HAP-1 (cell line): ENCODE results near the gene INPPL1.

Experiments
- DNase-seq, 2 experiments: peaks; one replicate each; pipeline ENCODE4 v3.0.0-alpha.2; 2016 to 2020; ENCODE audit warnings: low spot score in 2 of 2
- H3K27me3 ChIP-seq: fragments of 250-450 bp; sonication (Bioruptor Pico); 2 replicates; pipeline ENCODE4 v1.5.1; 2020; ENCODE audit warnings: low read depth, mild to moderate bottlenecking, moderate library complexity
- H3K36me3 ChIP-seq: fragments of 250-450 bp; sonication (Bioruptor Pico); replicated peaks from 2 replicates; pipeline ENCODE4 v1.5.1; 2020; ENCODE audit warnings: mild to moderate bottlenecking
- H3K4me1 ChIP-seq: fragments of 250-450 bp; sonication (Bioruptor Pico); 2 replicates; pipeline ENCODE4 v1.5.1; 2020; ENCODE audit warnings: mild to moderate bottlenecking
- H3K4me3 ChIP-seq: fragments of 250-450 bp; sonication (Bioruptor Pico); 2 replicates; pipeline ENCODE4 v1.5.1; 2020; ENCODE audit warnings: mild to moderate bottlenecking, moderate library complexity
- H3K9me3 ChIP-seq: fragments of 250-450 bp; sonication (Bioruptor Pico); 2 replicates; pipeline ENCODE4 v1.5.1; 2020; ENCODE audit warnings: mild to moderate bottlenecking, moderate library complexity
- in situ Hi-C: fragments of 300-500 bp; cut with MboI; formaldehyde crosslinking; loops from 3 replicates; pipeline ENCODE4 v1.14.3; 2020; ENCODE audit warnings: low sequenced_read_pairs, inconsistent platforms, mixed read lengths

INPPL1 gene

DNA sequence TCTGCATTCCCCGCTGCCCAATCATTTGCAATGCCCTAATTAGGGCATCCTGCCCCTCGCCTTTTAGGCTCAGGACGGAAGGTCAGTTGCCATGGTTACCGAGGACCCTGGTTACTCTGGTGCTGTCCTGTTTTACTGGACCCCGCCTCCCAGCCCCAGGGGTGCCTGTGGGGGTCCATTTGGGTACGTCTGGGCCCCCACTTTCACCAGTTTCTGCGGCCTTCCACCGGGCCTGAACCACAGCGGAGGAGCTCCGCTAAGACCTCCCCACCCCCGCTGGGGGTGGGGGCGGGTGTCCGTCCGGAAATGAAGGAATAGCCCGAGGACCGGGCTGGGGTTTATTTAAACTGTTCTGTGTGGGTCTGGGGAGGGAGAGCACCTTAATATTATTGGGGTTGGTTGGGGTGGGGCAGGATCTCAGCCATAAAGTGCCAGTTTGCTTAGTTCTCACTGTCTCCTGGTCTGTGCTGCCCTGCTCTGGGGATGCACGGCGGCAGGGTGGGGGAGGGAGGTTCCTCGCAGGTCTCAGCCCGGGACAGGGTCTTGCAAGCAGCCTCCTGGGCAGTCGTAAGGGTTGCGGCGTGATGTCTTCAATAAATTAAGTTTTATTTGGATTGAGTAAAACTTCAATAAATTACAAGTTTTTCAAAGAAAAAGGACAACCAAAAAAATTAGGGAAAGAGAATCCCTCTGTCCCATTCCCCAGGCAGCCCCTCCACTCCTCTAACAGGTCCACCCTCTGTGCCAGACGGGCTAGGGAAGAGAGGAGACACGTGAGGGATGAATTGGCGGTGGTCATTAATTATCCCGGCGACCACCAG lies 14.1 kb downstream of the INPPL1 start:
- Histone ChIP-seq H3K4me1 (peaks cover 3% of the 10 kb centered on the region; the same call in 1 of the 2 replicates), H3K4me3 (no peak overlapping the region), H3K9me3 (no peaks in the 10 kb centered on the region), H3K27me3 (no peaks in the 10 kb centered on the region), H3K36me3 (peaks cover 45% of the 10 kb centered on the region)
- DNase-seq: no peak
- in situ Hi-C loops: no loop called here

DNA sequence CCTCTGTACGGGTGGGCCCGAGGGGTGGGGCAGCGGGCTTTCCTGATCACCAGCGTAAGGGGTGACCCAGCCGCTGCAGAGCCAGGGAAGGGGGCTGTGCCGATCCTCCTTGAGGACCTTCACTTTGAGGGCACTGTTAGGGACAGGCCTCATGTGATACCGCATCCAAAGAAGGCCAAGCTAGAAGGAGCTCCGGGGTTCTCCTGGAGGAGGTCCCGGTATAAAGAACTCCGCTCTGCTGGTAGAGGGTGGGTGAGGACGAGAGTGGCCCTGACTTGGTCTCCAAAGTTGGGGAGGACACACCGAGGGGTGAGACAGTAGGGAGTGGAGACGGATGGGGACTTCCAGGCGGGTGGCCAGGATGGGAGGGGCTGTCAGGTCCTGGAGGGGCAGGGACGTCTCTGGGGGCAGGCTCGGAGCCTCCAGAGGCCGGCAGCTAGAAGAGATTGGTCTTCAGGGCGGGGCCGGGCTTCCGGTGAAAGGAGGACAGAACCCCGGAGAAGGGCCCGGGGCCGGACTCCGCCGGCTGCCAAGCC lies 14.8 kb downstream of the INPPL1 start:
- peak; percentile 21 to 77 for DNase-seq
- peaks cover 3% of the 10 kb centered on the region; the same call in 1 of the 2 replicates for H3K4me1 ChIP-seq
- in situ Hi-C loops: no loop called here
- peaks cover 39% of the 10 kb centered on the region for H3K36me3 ChIP-seq
- H3K4me3 ChIP-seq: no peak overlapping the region
- H3K27me3 ChIP-seq: peaks cover 2% of the 10 kb centered on the region
- no peaks in the 10 kb centered on the region for H3K9me3 ChIP-seq

DNA sequence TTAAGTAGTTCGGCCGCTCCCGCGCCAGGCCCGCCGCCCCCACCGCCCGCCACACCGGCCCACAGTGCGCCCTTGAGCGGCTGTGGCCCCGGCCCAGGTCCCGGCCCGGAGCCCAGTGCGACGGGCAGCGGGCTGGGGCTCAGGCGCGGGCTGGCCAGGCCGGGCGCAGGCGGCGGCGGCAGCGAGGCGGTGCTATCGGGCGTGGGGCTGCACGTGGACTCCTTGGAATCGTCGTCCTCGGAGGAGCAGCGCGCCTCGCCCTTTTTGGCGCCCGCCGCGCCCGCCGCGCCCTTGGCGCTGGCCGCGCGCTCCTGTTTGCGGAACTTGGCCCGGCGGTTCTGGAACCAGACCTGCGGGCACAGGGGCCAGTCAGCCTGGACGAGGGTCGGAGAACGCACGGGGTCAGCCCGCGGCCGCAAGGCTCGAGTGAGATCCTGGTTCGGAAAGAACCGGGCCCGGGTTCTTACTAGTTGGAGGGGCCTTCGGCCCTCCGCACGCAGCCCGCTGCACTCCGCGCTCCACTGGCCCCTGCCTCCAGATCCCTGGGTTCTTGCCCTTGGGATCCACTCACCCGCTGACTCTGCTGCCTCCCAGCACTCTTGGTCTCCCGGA lies 15.4 kb downstream of the INPPL1 start:
- no peak for DNase-seq
- no peak overlapping the region for H3K4me3 ChIP-seq
- no peaks in the 10 kb centered on the region for H3K9me3 ChIP-seq
- in situ Hi-C loops: no loop called here
- H3K4me1 ChIP-seq: peaks cover 3% of the 10 kb centered on the region; the same call in 1 of the 2 replicates
- H3K36me3 ChIP-seq: peaks cover 33% of the 10 kb centered on the region
- H3K27me3 ChIP-seq: peaks cover 8% of the 10 kb centered on the region

DNA sequence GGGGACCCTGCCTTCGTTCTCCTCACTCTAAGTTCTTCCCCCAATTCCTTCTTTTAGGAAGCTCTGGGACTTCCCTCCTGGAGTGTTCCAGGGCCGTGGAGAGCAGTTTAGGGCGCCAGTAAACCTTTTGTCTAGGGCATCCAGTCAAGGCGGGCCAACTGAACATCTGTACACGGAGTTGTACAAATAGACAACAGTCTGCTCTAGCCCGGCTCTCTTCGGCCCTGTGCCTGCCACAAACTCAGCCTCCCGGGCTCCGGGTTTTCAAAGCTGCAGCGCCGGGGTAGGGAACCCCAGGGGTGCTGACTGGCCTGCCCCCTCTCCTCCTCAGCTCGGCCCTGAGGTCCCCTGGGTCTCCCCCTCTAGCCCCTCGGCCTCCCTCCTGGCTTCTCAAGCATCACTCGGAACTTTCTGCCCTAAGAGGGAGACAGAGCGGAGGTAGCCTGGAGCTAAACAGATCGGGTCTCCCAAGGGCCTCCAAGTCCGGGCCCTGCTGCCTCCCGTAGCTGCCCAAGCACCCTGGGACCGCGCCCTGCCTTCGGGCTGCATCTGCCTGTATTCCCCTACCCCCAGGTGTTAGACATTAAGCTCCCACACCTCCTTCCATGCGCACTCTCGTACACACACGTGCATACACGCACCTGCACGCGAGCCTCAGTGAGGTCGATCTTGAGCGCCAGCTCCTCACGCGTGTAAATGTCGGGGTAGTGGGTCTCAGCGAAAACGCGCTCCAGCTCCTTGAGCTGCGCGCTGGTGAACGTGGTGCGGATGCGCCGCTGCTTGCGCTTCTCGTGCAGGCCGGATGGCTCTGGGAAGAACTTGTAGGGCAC lies 16.1 kb downstream of the INPPL1 start:
- in situ Hi-C loops: no loop called here
- Histone ChIP-seq H3K9me3 (no peaks in the 10 kb centered on the region), H3K36me3 (peaks cover 27% of the 10 kb centered on the region), H3K4me3 (no peak overlapping the region), H3K27me3 (peaks cover 14% of the 10 kb centered on the region), H3K4me1 (peaks cover 3% of the 10 kb centered on the region; the same call in 1 of the 2 replicates)
- peak in 1 of 2 experiments; percentile 39 for DNase-seq

DNA sequence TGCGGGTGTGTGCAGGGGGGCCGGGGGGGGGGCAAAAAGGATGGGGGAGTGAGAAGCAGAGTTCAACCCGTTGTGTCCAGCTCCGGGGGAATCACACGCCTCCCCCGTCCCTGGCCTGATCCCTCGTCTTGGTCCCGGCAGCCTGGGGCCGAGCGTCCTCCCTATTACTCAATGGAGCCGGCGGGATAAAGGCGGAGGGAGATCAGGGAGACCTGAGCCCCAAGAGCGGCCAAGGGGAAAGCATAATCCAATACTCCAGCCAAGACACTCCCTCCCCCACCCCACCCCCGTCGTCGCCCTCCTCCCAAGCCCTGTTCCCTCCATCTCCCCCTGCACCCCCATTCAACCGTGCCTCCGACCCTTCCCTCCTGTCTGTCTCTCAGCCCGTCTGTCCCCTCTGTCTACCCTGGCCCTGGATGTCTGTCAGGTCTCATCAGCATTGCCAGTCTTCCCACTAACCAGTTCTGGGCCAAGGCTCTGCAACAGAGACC lies 16.8 kb downstream of the INPPL1 start:
- H3K9me3 ChIP-seq: no peaks in the 10 kb centered on the region
- in situ Hi-C loops: no loop called here
- peaks cover 19% of the 10 kb centered on the region for H3K27me3 ChIP-seq
- DNase-seq: no peak
- H3K4me3 ChIP-seq: no peak overlapping the region
- peaks cover 3% of the 10 kb centered on the region; the same call in 1 of the 2 replicates for H3K4me1 ChIP-seq
- peaks cover 22% of the 10 kb centered on the region for H3K36me3 ChIP-seq

DNA sequence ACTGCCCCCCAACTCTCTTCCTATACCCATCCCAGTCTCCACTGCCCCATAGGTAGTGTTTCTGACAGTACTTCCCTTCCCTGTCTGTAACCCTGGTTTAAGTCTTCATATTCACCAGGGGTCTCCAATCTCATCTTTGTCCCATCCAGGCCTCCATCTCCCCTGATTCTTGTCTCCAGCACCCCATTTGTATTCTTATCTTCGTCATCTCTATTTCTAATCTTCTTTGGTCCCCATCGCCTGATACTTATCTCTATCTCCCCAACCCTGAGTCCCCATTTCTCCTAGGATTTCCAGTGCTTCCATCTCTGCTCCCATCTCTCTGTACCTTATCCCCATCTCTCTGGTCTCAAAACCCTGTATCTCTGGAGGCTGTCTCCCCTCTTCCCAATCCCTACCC lies 17.6 kb downstream of the INPPL1 start:
- in situ Hi-C loops: no loop called here
- peaks cover 27% of the 10 kb centered on the region for H3K27me3 ChIP-seq
- H3K9me3 ChIP-seq: no peaks in the 10 kb centered on the region

DNA sequence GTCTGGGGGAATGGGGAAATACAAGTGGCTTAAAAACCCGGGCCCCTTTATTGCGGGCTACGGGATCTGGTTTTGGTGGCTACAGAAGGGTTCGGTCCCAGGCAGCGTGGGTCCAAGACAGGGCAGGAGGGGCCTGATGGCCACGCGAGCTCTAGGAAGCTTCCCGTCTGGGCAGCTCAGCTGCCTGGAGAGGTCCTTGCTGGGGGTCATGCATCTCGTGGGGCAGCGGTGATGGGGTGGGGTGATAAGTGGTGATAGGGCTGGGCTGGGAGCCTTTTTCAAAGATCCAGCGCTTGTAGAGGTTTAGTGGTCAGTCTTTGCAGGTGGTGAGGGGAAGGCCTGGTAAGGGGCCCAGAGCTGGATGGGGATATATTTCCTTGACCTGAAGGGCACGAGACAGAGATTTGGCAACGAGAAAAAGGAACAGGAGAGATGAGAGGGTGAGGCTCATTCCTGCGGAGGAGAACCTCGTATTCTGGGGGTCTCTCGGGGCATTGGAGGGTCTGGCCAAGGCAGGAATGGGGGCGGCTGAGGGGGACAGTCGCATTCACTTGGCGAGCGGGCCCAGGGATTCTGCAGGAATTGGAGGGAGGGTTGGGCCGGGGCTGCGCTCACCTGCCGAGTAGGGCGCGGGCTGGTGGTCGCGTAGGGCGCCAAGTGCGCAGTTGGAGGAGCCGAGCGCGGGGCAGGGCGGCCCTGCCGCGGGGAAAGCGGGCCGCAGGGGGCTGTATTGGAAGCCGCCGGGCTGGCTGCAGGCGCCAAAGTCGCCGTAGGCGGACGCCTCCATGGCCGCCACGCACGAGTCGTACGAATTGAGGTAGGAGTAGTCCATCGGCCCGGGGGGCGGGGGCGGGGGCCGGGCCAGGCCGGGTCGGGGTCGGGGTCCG lies 18.8 kb downstream of the INPPL1 start:
- Histone ChIP-seq H3K36me3 (peaks cover 2% of the 10 kb centered on the region), H3K9me3 (no peaks in the 10 kb centered on the region), H3K4me3 (no peak overlapping the region), H3K27me3 (peaks cover 27% of the 10 kb centered on the region), H3K4me1 (peaks cover 3% of the 10 kb centered on the region; the same call in 1 of the 2 replicates)
- DNase-seq: no peak
- in situ Hi-C loops: no loop called here

More for the DNA sequence above, 17.6 kb downstream of the INPPL1 start:
- H3K4me1 ChIP-seq: peaks cover 3% of the 10 kb centered on the region; the same call in 1 of the 2 replicates
- peaks cover 14% of the 10 kb centered on the region for H3K36me3 ChIP-seq
- H3K4me3 ChIP-seq: no peak overlapping the region
- no peak for DNase-seq

DNA sequence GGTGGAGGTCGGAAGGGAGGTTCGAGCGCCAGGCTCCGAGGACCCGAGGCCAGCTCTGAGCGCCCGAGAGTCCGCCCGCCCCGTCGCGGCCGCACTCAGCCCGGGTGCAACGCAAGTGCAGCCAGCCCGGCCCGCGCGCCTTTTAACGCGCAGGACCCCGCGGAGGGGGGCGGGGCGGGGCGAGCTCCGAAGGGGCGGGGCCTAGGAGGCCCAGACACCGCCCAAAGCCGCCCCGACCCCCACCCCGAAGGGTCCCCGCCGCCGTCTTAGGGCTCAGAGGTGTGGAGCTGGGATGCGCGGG lies 19.4 kb downstream of the INPPL1 start, which contains the start of gene PHOX2A:
PHOX2A (minus strand) TSS at position 117 of the 301 bp plus-strand sequence. CDS start 172 bp downstream, outside the sequence.
- Histone ChIP-seq H3K4me3 (no peak within 1 kb of the TSS), H3K4me1 (peaks cover 3% of the 10 kb centered on the region; the same call in 1 of the 2 replicates), H3K27me3 (peaks cover 27% of the 10 kb centered on the region), H3K9me3 (no peaks in the 10 kb centered on the region), H3K36me3 (no peaks in the 10 kb centered on the region)
- no peak for DNase-seq
- in situ Hi-C loops: no loop called here

DNA sequence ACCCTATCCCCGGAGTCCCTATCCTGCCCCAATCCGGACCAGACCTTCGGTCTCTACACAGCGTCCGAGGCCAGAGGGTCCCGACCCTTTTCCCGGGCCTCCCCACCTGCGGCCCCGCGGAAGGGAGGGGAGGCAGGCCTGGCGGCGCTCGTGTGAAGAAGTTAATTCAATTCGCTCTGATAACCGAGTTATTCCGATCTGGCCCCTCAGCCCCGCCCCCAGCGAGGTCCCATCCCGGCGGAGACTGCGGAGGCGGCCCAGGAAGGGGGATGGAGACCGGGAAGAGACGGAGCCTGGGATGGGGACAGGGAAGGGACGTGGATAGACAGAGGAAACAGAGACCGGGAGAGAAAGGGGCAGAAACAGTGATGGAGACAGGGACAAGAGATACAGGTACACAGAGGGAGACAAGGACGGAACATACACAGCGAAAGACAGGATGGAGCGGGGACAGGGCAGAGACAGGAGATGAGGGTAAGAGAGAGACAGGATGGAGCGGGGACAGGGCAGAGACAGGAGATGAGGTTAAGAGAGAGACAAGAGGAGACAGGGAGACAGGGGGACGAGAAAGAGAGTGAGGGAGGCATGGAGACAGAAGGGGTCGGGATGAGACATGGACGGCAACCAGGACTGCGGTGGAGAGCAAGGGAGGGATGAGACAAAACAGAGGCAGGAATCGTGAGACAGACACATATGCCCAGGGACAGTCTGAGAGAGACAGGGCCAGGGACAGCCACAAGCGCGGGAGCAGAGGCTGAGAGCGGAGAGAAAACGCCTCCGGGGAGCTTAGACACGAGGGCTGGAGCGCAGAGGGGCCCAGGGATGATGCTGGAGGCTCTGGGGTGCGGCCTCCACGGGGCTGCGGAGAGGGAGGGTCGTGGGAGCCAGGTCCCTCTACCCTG lies 20.0 kb downstream of the INPPL1 start:
- in situ Hi-C loops: no loop called here
- Histone ChIP-seq H3K4me1 (no peaks in the 10 kb centered on the region; the same call in 1 of the 2 replicates), H3K9me3 (no peaks in the 10 kb centered on the region), H3K36me3 (no peaks in the 10 kb centered on the region), H3K27me3 (peaks cover 27% of the 10 kb centered on the region), H3K4me3 (no peak overlapping the region)
- no peak for DNase-seq

DNA sequence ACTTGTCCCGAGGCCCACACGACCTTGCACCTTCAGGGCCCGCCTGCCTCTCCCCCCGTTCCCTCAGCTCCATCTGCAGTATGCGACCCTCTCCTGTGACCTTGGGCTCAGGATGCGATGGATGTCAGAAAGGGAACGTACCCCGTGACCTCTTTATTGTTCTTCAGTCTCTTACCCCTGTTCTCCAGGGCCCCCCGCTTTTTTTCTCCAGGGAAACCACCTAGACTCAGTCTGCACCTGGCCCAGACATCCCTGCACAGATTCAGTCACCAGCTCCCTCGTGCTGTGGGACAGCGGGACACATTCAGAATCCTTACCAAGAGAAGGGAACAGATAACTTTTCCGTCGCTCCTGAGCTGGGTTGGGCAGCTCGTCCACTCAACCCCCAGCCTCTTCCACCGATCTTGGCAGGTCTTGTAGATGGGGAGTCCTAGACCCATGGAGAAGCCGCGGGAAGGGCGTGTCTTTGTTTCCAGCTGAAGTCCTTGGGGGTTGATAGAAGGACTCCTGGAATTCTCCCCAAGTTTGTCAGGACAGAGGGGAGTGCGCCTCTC lies 20.8 kb downstream of the INPPL1 start:
- no peak for DNase-seq
- Histone ChIP-seq H3K9me3 (no peaks in the 10 kb centered on the region), H3K27me3 (peaks cover 27% of the 10 kb centered on the region), H3K4me3 (no peak overlapping the region), H3K4me1 (no peaks in the 10 kb centered on the region), H3K36me3 (no peaks in the 10 kb centered on the region)
- in situ Hi-C loops: no loop called here

DNA sequence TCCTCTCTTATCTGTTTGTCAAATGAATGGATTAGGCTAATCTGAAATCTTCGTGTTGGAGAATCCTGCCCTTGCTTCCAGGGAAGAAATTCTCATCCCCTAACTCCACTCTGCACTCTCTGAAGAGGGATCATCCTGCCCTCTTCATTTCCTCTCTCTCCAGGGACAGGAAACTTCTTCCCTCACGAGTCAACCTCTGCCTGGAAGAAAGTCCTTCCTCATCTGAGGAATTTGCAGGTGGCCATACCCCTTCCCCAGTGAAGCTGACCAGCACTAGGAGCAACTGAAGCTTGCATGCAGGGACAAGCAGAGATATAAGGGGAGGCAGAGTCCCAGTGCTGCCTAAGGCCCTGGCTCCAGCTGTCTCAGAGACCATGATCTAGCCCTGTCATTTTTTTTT lies 23.0 kb downstream of the INPPL1 start:
- no peaks in the 10 kb centered on the region for H3K36me3 ChIP-seq
- no peaks in the 10 kb centered on the region; the same call in 1 of the 2 replicates for H3K9me3 ChIP-seq
- H3K4me1 ChIP-seq: no peaks in the 10 kb centered on the region
- H3K4me3 ChIP-seq: no peak overlapping the region
- in situ Hi-C loops: no loop called here
- no peak for DNase-seq
- peaks cover 27% of the 10 kb centered on the region for H3K27me3 ChIP-seq

DNA sequence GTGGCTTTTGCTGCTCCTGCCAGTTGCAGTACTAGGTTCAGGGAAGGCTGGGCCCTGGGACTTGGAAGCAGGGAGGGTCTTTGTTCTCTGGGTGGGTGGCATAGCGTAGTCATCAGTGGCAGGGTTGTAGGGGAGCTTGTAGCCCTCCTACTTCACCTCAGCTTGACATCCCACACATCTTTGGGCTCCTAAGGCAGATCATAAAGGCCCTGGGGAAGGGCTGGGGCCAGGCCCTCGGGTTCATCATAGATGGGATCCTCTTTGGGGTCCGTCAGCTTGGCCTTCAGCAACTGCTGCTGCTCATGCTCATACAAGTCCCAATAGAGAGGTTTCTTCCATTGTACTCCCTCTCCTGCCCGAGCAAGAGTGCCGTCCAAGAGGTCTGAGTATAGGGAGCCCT lies 25.4 kb downstream of the INPPL1 start:
- Histone ChIP-seq H3K36me3 (no peaks in the 10 kb centered on the region), H3K4me3 (no peak overlapping the region), H3K9me3 (no peaks in the 10 kb centered on the region; the same call in 1 of the 2 replicates), H3K27me3 (peaks cover 19% of the 10 kb centered on the region), H3K4me1 (no peaks in the 10 kb centered on the region)
- in situ Hi-C loops: no loop called here
- no peak for DNase-seq
